OCI-LY1 (cell line): ENCODE results near the gene CRISPLD2.

ENCODE experiments used
- H2AFZ ChIP-seq: fragments of 200-600 bp; sonication (generic), shearing (Covaris generic); 2 replicates; pipeline ENCODE4 v1.6.0; 2014; ENCODE audit warnings: antibody characterized with exemption, mild to moderate bottlenecking, low read length
- H3F3A ChIP-seq: fragments of 200-600 bp; sonication (generic), shearing (Covaris generic); 2 replicates; pipeline ENCODE4 v1.6.0; 2014; ENCODE audit warnings: mild to moderate bottlenecking, antibody characterized with exemption, low read length, moderate library complexity; ENCODE audit not compliant: insufficient read depth
- H3K27ac ChIP-seq: fragments of 200-600 bp; sonication (generic); 2 replicates; pipeline ENCODE4 v1.5.1; 2014; ENCODE audit warnings: low read length, mixed run types, mild to moderate bottlenecking, low read depth; ENCODE audit not compliant: poor library complexity, severe bottlenecking
- H3K27me3 ChIP-seq: fragments of 200-600 bp; sonication (generic); 2 replicates; pipeline ENCODE4 v1.6.0; 2014; ENCODE audit warnings: antibody characterized with exemption, mild to moderate bottlenecking, low read length, moderate library complexity; ENCODE audit not compliant: insufficient read depth
- H3K36me3 ChIP-seq: fragments of 200-600 bp; sonication (generic); 2 replicates; pipeline ENCODE4 v1.6.1; 2014; ENCODE audit warnings: mild to moderate bottlenecking, antibody characterized with exemption, low read length, moderate library complexity, mixed read lengths; ENCODE audit not compliant: insufficient read depth
- H3K4me1 ChIP-seq: fragments of 200-600 bp; sonication (generic); 2 replicates; pipeline ENCODE4 v1.5.1; 2014; ENCODE audit warnings: mild to moderate bottlenecking, low read length, moderate library complexity; ENCODE audit not compliant: insufficient read depth, severe bottlenecking
- H3K4me2 ChIP-seq: fragments of 200-600 bp; sonication (generic), shearing (Covaris generic); 2 replicates; pipeline ENCODE4 v1.6.1; 2014; ENCODE audit warnings: low read length
- H3K4me3 ChIP-seq: fragments of 200-600 bp; sonication (generic); 2 replicates; pipeline ENCODE4 v1.5.1; 2014; ENCODE audit warnings: low read length, low read depth, mild to moderate bottlenecking, mixed read lengths; ENCODE audit not compliant: poor library complexity, severe bottlenecking
- H3K79me2 ChIP-seq: fragments of 200-600 bp; shearing (Covaris generic); 2 replicates; pipeline ENCODE4 v1.6.1; 2016; ENCODE audit warnings: mixed run types, low read length, mixed read lengths; ENCODE audit not compliant: insufficient read depth
- H3K9ac ChIP-seq: fragments of 200-600 bp; sonication (generic), shearing (Covaris generic); 2 replicates; pipeline ENCODE4 v1.6.1; 2014; ENCODE audit warnings: mild to moderate bottlenecking, low read length, mixed read lengths
- H3K9me2 ChIP-seq: fragments of 200-600 bp; sonication (generic), shearing (Covaris generic); 2 replicates; pipeline ENCODE4 v1.6.1; 2014; ENCODE audit warnings: low read depth, mild to moderate bottlenecking, low read length, mixed read lengths
- H3K9me3 ChIP-seq: fragments of 200-600 bp; shearing (Covaris generic); 2 replicates; pipeline ENCODE4 v1.6.1; 2014; ENCODE audit warnings: low read length, mixed read lengths
- H4K20me1 ChIP-seq: fragments of 200-600 bp; sonication (generic), shearing (Covaris generic); 2 replicates; pipeline ENCODE4 v1.6.0; 2016; ENCODE audit warnings: mild to moderate bottlenecking, low read length; ENCODE audit not compliant: insufficient read depth
- EZH2 ChIP-seq: fragments of 200-600 bp; sonication (generic), shearing (Covaris generic); IDR thresholded peaks from 2 replicates; pipeline ENCODE4 v1.8.0; 2017; ENCODE audit warnings: borderline replicate concordance, mixed run types, mild to moderate bottlenecking, antibody characterized with exemption, low read length, moderate library complexity, mixed read lengths
- TF ChIP-seq, protein P1 (sequence below): fragments of 200-600 bp; sonication (generic), shearing (Covaris generic); IDR thresholded peaks from 2 replicates; pipeline ENCODE4 v1.5.1; 2017; ENCODE audit warnings: mild to moderate bottlenecking, antibody characterized with exemption, low read length, moderate library complexity, mixed read lengths

CRISPLD2 gene

DNA sequence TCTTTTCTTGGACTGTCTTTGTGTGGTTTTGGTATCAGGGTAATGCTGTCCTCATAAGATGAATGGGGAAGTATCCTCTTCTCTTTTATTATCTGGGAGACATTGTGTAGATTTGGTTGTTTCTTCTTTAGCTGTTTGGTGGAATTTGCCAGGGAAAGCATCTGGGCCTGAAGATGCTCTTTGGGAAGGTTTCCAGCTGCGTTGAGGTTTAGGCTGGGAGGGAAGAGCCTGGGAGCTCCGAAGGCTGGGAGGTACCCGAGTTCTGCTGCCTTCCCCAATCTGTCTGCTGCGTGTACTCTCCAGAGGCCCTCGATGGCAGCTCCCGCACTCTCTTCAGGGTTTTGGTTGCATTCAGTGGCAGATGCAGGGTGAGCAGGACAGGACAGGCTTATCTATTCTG lies 25.6 kb upstream of the CRISPLD2 start:
- Histone ChIP-seq H3K27me3 (no peaks in the 10 kb centered on the region), H3K4me2 (no peak overlapping the region), H3K4me3 (no peak overlapping the region), H3K4me1 (no peaks in the 10 kb centered on the region), H4K20me1 (no peaks in the 10 kb centered on the region), H3K27ac (no peak overlapping the region), H3K9ac (no peak overlapping the region), H2AFZ (no peak overlapping the region), H3K9me3 (no peaks in the 10 kb centered on the region), H3K79me2 (no peaks in the 10 kb centered on the region), H3F3A (no peaks in the 10 kb centered on the region; the same call in 1 of the 2 replicates), H3K9me2 (no peaks in the 10 kb centered on the region), H3K36me3 (no peaks in the 10 kb centered on the region; the same call in 1 of the 2 replicates)
- TF ChIP-seq EZH2: no peak
- TF ChIP-seq, protein P1, sequence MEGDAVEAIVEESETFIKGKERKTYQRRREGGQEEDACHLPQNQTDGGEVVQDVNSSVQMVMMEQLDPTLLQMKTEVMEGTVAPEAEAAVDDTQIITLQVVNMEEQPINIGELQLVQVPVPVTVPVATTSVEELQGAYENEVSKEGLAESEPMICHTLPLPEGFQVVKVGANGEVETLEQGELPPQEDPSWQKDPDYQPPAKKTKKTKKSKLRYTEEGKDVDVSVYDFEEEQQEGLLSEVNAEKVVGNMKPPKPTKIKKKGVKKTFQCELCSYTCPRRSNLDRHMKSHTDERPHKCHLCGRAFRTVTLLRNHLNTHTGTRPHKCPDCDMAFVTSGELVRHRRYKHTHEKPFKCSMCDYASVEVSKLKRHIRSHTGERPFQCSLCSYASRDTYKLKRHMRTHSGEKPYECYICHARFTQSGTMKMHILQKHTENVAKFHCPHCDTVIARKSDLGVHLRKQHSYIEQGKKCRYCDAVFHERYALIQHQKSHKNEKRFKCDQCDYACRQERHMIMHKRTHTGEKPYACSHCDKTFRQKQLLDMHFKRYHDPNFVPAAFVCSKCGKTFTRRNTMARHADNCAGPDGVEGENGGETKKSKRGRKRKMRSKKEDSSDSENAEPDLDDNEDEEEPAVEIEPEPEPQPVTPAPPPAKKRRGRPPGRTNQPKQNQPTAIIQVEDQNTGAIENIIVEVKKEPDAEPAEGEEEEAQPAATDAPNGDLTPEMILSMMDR: no peak

- Histone ChIP-seq H3K9ac (no peak overlapping the region), H3F3A (no peaks in the 10 kb centered on the region; the same call in 1 of the 2 replicates), H4K20me1 (no peaks in the 10 kb centered on the region), H3K36me3 (no peaks in the 10 kb centered on the region; the same call in 1 of the 2 replicates), H3K9me2 (no peaks in the 10 kb centered on the region), H3K9me3 (no peaks in the 10 kb centered on the region), H3K4me1 (no peaks in the 10 kb centered on the region), H3K27me3 (no peaks in the 10 kb centered on the region), H3K4me2 (no peak overlapping the region), H3K27ac (no peak overlapping the region), H3K79me2 (no peaks in the 10 kb centered on the region), H2AFZ (no peak overlapping the region), H3K4me3 (no peak overlapping the region)
- no peak for TF ChIP-seq EZH2
Measured at GRCh38 chr16:84794626-84795025, 25.2 kb upstream of the CRISPLD2 start.

DNA sequence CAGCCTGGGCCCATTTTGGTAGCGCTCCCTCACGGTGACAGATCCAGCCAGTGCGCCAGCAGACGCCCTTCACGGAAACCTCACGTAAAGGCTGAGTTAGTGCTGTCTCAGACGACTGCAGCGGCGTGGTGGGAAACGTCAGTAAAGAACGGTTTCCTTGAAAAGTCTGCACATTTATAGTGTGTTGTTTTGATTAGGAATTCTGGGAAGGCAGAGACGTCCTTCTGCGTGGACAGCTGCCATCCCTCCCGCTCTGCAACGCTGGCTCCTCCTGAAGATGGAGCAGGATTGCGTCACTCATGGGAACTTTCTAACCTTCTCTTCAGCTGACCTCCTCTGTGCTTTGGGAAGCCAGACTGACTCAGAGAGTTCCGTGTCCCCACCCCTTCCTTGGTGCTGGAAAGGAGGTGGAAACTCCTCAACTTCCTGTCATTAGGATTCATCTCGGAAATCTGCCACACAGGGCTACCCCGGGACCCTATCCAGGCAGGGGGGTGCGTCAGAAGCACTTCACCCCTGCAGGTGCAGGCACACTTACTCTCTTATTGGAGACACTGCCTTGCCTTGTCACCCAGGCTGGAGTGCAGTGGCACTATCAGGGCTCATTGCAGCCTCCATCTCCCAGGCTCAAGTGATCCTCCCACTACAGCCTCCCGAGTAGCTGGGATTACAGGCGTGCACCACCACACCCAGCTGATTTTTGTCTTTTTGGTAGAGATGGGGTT lies 24.3 kb upstream of the CRISPLD2 start:
- Histone ChIP-seq H3K36me3 (no peaks in the 10 kb centered on the region; the same call in 1 of the 2 replicates), H3K4me2 (no peak overlapping the region), H3F3A (no peaks in the 10 kb centered on the region; the same call in 1 of the 2 replicates), H3K9me3 (no peaks in the 10 kb centered on the region), H3K27ac (no peak overlapping the region), H3K79me2 (no peaks in the 10 kb centered on the region), H3K9ac (no peak overlapping the region), H3K27me3 (no peaks in the 10 kb centered on the region; the same call in 1 of the 2 replicates), H3K4me1 (no peaks in the 10 kb centered on the region), H3K9me2 (no peaks in the 10 kb centered on the region), H3K4me3 (no peak overlapping the region), H2AFZ (no peak overlapping the region), H4K20me1 (no peaks in the 10 kb centered on the region)
- no peak for TF ChIP-seq EZH2
- TF ChIP-seq, protein P1: no peak
